HG02870 (cell line): ENCODE data around the gene FBXL3.
A peak's percentile ranks its signal among the peaks of the same experiment; 100 is the strongest.
"Not testable (repeated sequence)": the region's sequence is repeated elsewhere in the genome, so short reads cannot be mapped to it uniquely, and the experiment has no call there.

ENCODE experiments used
- ATAC-seq: cut with Tn5 transposase; IDR thresholded peaks from one replicate; pipeline ENCODE4 v1.9.1; 2021; ENCODE audit warnings: mild to moderate bottlenecking, moderate library complexity; ENCODE audit not compliant: unreplicated experiment

FBXL3 gene

DNA sequence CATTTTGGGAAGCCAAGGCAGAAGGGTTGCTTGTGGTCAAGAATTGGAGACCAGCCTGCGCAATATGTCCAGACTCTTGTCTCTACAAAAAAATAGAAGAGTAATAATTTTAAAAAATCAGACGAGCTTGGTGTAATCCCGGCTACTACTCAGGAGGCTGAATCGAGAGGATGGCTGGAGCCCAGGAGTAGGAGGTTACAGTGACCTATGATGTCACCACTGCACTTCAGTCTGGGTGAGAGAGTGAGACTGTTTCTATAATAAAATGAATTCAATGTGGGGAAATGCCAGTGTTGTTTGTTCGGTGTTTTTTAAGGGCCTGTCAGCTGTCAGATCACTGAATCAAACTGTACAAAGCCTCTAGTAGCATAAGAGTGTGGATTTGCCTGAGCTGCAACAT, 1.2 kb upstream of the FBXL3 start:
- ATAC-seq: no peak

DNA sequence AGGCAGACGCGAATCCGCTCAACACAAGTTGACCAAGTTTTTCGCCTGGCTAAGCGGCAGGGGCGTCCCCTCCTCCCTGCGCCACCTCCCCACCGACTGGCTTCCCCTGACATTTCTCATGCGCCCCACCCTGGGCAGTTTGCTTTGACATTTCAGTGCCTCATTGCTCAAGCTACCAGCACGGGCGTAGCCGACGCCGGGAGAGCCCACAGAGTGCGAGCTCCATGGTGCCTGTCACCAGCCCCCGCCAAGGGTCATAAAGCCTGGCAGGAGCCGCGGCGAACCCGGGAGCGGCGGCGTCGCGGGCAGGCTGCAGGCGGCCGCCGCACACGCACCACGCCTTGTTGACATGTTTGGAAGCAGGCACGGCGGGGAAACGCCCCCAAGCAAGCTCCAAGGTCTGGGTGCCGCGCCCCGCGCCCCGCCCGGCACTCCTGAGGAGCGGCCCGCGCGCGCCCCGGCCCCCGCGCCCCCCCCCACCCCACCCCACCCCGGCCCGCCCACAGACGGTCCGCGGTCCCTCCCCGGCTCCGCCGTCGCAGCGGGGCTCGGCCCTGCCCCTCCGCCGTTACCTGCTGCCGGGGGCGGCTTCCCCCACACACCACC, 601 bp downstream of the FBXL3 start:
- ATAC-seq: peak; percentile 47

- ATAC-seq: no peak
These were observed 4.6 kb downstream of the FBXL3 start for GRCh38 chr13:77022341-77022740.

DNA sequence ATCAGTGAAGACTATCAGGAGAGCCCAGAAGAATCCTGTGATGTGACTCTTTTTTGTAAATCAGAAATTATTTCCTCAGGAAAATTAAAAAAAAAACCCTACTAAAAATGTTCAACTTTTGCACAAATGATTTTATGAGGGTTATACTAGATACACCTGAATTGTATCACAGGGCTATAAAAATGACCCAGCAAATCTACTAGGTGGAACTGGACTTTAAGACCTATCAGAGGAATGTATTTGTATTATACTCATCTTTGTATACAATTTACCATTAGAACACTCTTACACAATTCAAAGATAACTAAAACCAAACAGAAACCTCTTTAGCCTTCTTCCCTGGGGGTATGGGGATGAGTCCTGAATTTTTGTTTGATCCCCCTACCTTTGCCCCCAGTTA, 7.2 kb downstream of the FBXL3 start:
- ATAC-seq: no peak

GRCh38 chr13:77016888-77017623, 9.9 kb downstream of the FBXL3 start:
- no peak for ATAC-seq

DNA sequence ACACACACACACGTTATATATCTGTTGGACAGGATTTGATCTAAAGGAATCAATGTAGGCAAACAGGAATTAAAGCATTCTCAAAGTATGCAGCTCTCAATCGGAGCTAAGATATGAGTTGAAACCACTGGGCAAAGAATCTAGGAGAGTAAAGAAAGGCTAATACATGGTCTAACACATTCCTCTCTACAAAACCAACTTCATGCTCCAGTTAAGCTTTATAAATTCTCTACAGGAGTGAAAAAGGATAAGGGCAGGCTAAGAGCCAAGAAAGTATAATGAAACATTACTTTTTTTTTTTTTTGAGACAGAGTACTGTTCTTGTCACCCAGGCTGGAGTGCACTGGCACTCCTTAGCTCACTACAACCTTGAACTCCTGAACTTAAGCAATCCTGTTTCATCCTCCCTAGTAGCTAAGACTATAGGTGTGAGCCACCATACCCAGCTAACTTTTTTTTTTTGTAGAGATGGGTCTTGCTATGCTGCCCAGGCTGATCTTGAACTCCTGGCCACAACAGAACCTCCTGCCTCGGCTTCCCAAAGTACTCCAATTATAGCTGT, 10.6 kb downstream of the FBXL3 start:
- ATAC-seq: no peak

- ATAC-seq: no peak
These were observed 11.9 kb downstream of the FBXL3 start for GRCh38 chr13:77014906-77015685.

- ATAC-seq: no peak
These were observed 13.0 kb downstream of the FBXL3 start for GRCh38 chr13:77013853-77014542.

DNA sequence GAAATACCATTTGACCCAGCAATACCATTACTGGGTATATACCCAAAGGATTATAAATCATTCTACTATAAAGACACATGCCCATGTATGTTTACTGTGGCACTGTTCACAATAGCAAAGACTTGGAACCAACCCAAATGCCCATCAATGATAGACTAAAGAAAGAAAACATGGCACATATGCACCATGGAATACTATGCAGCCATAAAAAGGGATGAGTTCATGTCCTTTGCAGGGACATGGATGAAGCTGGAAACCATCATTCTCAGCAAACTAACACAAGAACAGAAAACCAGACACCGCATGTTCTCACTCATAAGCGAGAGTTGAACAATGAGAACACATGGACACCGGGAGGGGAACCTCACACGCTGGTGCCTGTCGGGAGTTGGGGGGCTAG, 17.2 kb downstream of the FBXL3 start:
- ATAC-seq: not testable (repeated sequence)

- ATAC-seq: no peak
These were observed 17.9 kb downstream of the FBXL3 start for GRCh38 chr13:77009011-77009410.

DNA sequence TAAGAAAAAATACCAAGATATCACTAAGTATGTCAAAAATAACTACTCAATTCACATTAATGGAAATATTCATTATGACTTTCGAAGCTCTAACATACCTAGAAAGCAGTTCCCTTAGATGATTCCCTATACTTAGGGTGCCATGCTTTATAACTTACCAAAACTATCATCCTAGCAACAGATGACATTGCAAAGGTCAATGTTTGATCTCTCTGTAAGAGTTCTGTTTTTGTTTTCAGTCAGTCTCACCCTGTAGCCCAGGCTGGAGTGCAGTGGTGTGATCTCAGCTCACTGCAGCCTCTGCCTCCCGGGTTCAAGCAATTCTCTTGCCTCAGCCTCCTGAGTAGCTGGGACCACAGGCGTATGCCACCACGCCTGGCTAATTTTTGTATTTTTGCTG, 18.6 kb downstream of the FBXL3 start:
- not testable (repeated sequence) for ATAC-seq

- no peak for ATAC-seq
These were observed 24.3 kb downstream of the FBXL3 start for GRCh38 chr13:77002590-77003190.

GRCh38 chr13:77001963-77002587, 24.9 kb downstream of the FBXL3 start:
- ATAC-seq: no peak

DNA sequence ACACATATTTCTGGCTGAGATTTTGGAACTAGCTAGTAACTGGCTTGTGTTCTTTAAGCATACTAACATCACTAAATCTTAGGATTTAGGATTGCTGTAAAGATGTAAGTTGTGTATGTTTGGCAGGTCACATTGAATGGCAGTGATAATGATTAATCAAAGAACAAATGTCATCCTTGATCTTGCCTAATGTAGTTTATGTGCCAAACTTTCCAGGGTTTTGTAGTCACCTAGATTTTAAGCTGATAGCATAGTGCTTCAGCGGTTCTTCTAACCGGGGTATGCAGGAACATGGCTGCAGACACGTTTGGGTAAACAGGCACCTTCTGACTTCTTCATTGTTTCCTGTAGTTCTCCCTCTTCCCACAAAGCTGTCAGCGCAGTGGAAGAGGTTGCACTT, 25.4 kb downstream of the FBXL3 start:
- no peak for ATAC-seq

DNA sequence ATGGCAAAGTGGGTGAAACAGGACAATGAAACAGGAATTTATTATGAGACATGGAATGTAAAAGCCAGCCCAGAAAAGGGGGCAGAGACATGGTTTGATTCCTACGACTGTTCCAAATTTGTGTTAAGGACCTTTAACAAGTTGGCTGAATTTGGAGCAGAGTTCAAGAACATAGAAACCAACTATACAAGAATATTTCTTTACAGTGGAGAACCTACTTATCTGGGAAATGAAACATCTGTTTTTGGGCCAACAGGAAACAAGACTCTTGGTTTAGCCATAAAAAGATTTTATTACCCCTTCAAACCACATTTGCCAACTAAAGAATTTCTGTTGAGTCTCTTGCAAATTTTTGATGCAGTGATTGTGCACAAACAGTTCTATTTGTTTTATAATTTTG, 26.5 kb downstream of the FBXL3 start:
- no peak for ATAC-seq

GRCh38 chr13:76994281-76994680, 32.7 kb downstream of the FBXL3 start:
- no peak for ATAC-seq

DNA sequence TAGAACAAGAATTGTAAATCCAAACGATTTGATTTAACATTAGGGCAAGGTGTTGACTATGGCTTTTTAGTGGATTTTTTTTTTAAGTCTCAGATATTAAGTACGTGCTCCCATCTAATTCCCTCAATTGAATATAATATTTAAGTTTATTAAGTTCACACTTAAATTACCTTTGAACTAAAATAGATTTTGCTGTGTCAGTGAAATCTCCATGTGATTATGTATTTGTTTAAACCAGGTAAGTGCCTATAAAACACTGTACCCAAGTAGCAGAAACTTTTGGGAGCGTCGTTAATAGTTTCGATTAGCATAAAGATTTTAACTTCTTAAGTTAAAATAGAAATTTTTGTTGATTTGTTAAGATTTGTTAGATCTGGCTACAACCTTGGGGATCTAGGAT, 33.5 kb downstream of the FBXL3 start:
- no peak for ATAC-seq

DNA sequence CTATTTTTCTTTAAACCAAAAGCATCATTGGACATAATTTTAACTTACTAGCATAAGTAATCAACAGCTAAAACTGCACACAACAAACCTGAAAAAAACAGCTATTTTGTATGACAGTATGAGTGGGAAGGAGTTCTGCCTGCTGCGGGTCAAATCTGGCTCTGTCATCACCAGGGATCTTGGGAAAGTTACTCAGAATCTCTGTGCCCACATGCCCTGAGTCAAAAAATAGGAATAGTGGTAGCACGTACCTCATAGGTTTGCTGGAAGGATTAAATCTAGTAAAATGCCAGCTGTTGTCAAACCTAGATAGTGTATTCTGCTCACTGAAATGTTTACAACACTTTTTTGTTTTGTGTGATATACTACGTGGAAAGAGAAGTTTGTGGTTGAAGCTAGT, 33.9 kb downstream of the FBXL3 start:
- no peak for ATAC-seq

DNA sequence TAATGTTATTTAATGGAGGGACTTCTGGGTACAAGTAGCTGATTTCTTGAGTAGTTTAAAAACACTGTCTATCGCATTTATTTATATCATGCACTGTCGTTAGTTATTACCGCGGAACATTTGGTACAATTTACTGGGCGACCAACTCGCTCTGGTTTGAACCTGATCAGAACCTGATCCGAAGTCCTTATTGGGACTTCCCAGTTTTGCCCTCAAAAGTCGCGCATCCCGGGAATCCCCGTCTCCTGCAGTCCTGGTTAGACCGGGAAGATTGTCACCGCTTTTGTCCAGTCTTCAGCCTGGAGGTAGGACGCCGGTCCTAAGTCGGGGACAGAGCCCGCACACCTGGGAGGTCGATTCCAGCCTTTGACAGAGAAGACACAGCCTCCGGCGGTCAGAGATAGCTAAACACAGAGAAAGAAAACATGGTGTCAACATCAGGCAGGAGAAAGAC, 34.4 kb downstream of the FBXL3 start:
- no peak for ATAC-seq
